Fibroblast of lung (primary cell): ENCODE data around the gene LDLRAD4. TPM values are rescaled to one million over a fixed set of nuclear protein-coding genes. Genes with fewer than 3 reads are reported as not detected.
A peak's percentile ranks its signal among the peaks of the same experiment; 100 is the strongest.

Experiments used
- DNase-seq, 2 donors: peaks; one replicate each; pipeline versions ENCODE4 v3.0.0 to v3.0.0-alpha.2; 2010; ENCODE audit warnings: low read depth in 2 of 2
- H2AFZ ChIP-seq: 2 replicates; pipeline ENCODE4 v1.5.1; 2012; ENCODE audit warnings: low read length, control low read depth, inconsistent platforms
- H3K27ac ChIP-seq: 2 replicates; pipeline ENCODE4 v1.5.1; 2011; ENCODE audit warnings: low read length, control low read depth; ENCODE audit not compliant: insufficient read depth
- H3K27me3 ChIP-seq: 2 replicates; pipeline ENCODE4 v1.5.1; 2011; ENCODE audit warnings: mild to moderate bottlenecking, low read length; ENCODE audit not compliant: control insufficient read depth, insufficient read depth
- H3K36me3 ChIP-seq: 2 replicates; pipeline ENCODE4 v1.5.1; 2011; ENCODE audit warnings: low read length; ENCODE audit not compliant: control insufficient read depth, insufficient read depth
- H3K4me1 ChIP-seq: 2 replicates; pipeline ENCODE4 v1.5.1; 2011; ENCODE audit warnings: low read length; ENCODE audit not compliant: control insufficient read depth, insufficient read depth; ENCODE audit errors: extremely low read depth
- H3K4me2 ChIP-seq: 2 replicates; pipeline ENCODE4 v1.5.1; 2011; ENCODE audit warnings: low read length, control low read depth; ENCODE audit not compliant: insufficient read depth; ENCODE audit errors: extremely low read depth
- H3K4me3 ChIP-seq, 4 experiments: fragments of 200-600 bp in 1 of 4; sonication (generic) in 1 of 4; replicated peaks in 1 of 4; 2 replicates each; pipeline ENCODE4 v1.5.1; 2011 to 2016; ENCODE audit warnings: low read length in 4 of 4, low read depth in 3 of 4, mild to moderate bottlenecking in 3 of 4, control low read depth in 2 of 4, inconsistent platforms in 1 of 4, mixed read lengths in 1 of 4; ENCODE audit not compliant: insufficient read depth in 1 of 4; ENCODE audit errors: control extremely low read depth in 1 of 4
- H3K79me2 ChIP-seq: 2 replicates; pipeline ENCODE4 v1.5.1; 2012; ENCODE audit warnings: mild to moderate bottlenecking, low read length, inconsistent platforms; ENCODE audit not compliant: control insufficient read depth, insufficient read depth
- H3K9ac ChIP-seq: 2 replicates; pipeline ENCODE4 v1.5.1; 2011; ENCODE audit warnings: mild to moderate bottlenecking, low read length, control low read depth; ENCODE audit not compliant: insufficient read depth
- H3K9me3 ChIP-seq: 2 replicates; pipeline ENCODE4 v1.5.1; 2012; ENCODE audit warnings: low read depth, low read length; ENCODE audit not compliant: control insufficient read depth, insufficient read depth
- H4K20me1 ChIP-seq: 2 replicates; pipeline ENCODE4 v1.5.1; 2011; ENCODE audit warnings: low read length; ENCODE audit not compliant: control insufficient read depth, insufficient read depth; ENCODE audit errors: extremely low read depth
- EZH2 ChIP-seq: IDR thresholded peaks from 2 replicates; pipeline ENCODE4 v1.5.1; 2012; ENCODE audit warnings: low read length, control low read depth, mild to moderate bottlenecking; ENCODE audit errors: missing control alignments
- polyA plus RNA-seq, 2 donors: library from polyadenylated mRNA; depleted of rRNA in 1 of 2; stranded (reverse) in 1 of 2; unstranded in 1 of 2; fragments of >200 nt; gene quantifications; 2 replicates each; pipeline ENCODE4 v1.2.1, GENCODE V29; 2011 to 2012; ENCODE audit warnings: missing spikeins in 1 of 2
- total RNA-seq: library from RNA; depleted of rRNA; stranded (reverse); fragments of >200 nt; gene quantifications from 2 replicates; pipeline ENCODE4 v1.2.1, GENCODE V29; 2014
- TF ChIP-seq, protein P1 (sequence below), 2 donors: IDR thresholded peaks in 1 of 2; conservative IDR thresholded peaks in 1 of 2; 1 replicate in 1 of 2; 2 replicates in 1 of 2; pipeline ENCODE4 v1.5.1; 2011 to 2012; ENCODE audit warnings: low read length in 2 of 2, control low read depth in 1 of 2, inconsistent platforms in 1 of 2, low read depth in 1 of 2, mild to moderate bottlenecking in 1 of 2

The LDLRAD4 gene
- total and polyA plus RNA-seq, 2 donors (not counting 1 experiment from before 2014, with no cell fraction given): not detected

DNA sequence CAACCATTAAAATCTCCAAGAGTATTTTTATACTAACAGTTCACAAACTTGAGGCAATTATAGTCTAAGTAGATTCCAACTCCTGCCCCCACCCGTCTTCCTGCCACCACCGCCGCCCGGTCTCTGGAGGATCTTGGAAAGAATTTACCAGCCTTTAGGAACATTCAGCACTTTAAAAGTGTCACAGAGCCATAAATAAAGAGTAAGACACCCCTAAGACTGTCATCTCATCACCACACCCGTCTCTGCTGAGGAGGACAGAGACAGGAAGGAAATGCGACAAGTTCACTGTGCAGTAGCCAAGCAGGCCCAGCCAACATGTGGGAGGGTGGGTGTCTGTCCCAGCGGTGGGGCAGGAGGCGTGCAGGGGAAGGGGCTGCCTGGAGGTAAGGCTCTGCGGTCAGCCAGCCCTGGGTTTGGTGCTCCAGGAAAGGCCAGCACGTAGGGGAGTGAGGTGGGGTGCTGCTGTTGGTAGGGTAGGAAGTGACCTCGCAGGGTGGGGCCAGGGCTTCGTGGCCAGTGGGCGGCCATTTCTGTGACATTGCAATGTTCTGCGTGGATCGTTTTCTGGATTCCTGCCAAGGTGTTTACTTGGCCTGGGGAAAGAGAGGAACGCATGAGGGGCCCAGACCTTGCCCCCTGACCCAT, 396.2 kb downstream of the LDLRAD4 start:
- peaks cover 2% of the 10 kb centered on the region for H3K4me1 ChIP-seq
- no peak overlapping the region for H3K4me3 ChIP-seq
- H3K9me3 ChIP-seq: no peaks in the 10 kb centered on the region
- H3K27ac ChIP-seq: no peak overlapping the region
- H3K9ac ChIP-seq: no peak overlapping the region
- H3K79me2 ChIP-seq: no peaks in the 10 kb centered on the region
- H2AFZ ChIP-seq: no peak overlapping the region
- H3K27me3 ChIP-seq: peaks cover 9% of the 10 kb centered on the region
- no peaks in the 10 kb centered on the region for H3K36me3 ChIP-seq
- no peak overlapping the region for H3K4me2 ChIP-seq
- H4K20me1 ChIP-seq: no peaks in the 10 kb centered on the region
- DNase-seq: no peak
- TF ChIP-seq, protein P1, sequence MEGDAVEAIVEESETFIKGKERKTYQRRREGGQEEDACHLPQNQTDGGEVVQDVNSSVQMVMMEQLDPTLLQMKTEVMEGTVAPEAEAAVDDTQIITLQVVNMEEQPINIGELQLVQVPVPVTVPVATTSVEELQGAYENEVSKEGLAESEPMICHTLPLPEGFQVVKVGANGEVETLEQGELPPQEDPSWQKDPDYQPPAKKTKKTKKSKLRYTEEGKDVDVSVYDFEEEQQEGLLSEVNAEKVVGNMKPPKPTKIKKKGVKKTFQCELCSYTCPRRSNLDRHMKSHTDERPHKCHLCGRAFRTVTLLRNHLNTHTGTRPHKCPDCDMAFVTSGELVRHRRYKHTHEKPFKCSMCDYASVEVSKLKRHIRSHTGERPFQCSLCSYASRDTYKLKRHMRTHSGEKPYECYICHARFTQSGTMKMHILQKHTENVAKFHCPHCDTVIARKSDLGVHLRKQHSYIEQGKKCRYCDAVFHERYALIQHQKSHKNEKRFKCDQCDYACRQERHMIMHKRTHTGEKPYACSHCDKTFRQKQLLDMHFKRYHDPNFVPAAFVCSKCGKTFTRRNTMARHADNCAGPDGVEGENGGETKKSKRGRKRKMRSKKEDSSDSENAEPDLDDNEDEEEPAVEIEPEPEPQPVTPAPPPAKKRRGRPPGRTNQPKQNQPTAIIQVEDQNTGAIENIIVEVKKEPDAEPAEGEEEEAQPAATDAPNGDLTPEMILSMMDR (conservative IDR thresholded peaks at IDR 0.05 in 1 of 2, IDR thresholded peaks at IDR 0.05 in 1 of 2; ENCODE audit: low read depth in 1 of 2, low read length in 2 of 2): no peak
- no peak for TF ChIP-seq EZH2

DNA sequence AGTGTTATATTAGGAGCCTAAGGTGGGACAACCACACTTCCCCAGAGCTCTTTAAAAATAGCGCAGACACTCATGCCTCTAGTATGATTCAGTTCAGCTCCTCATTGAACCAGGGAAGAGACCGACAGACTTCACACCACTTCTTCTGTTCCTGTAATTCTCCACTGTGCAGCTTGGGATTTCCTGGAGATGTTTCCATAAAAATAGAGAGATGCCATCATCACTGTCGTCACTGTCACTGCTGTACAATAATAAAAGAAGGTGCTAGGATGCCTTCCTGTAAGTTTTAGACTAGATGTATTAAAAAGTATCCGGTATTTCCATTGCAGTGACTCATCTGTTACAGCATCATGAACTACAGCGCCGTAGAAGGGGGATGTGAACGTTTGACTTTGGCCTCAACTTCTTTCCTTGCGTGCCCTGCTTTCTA, 396.9 kb downstream of the LDLRAD4 start:
- no peaks in the 10 kb centered on the region for H3K36me3 ChIP-seq
- no peaks in the 10 kb centered on the region for H3K9me3 ChIP-seq
- H3K4me3 ChIP-seq: no peak overlapping the region
- no peak overlapping the region for H3K4me2 ChIP-seq
- DNase-seq: peak in 1 of 2 donors; percentile 18
- no peak overlapping the region for H2AFZ ChIP-seq
- H3K79me2 ChIP-seq: no peaks in the 10 kb centered on the region
- no peaks in the 10 kb centered on the region for H4K20me1 ChIP-seq
- no peak for TF ChIP-seq EZH2
- TF ChIP-seq, protein P1 (conservative IDR thresholded peaks at IDR 0.05 in 1 of 2, IDR thresholded peaks at IDR 0.05 in 1 of 2; ENCODE audit: low read depth in 1 of 2, low read length in 2 of 2): no peak
- H3K27ac ChIP-seq: no peak overlapping the region
- peaks cover 9% of the 10 kb centered on the region for H3K27me3 ChIP-seq
- no peak overlapping the region for H3K9ac ChIP-seq
- peaks cover 2% of the 10 kb centered on the region for H3K4me1 ChIP-seq

DNA sequence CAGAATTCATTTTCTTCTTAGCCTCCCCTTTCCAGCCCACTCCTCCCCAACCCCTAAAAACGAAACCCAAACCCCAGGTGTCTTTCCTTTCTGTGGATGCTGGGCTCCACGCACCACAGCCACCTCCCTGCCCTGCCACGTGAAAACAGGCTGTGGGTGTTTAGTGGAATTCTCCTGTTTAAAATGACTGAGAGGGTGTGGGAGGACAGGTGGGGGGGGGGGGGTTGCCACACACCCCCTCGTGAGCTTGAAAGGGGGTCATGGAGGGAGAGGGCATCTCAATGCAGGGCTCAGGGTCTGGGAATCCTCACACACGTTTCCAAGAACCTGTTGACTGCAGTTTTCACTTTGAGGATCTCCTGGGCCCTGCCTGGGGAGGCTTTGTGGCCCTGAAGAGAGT, 397.5 kb downstream of the LDLRAD4 start:
- no peak overlapping the region for H3K4me2 ChIP-seq
- H3K27ac ChIP-seq: no peak overlapping the region
- no peak for DNase-seq
- H3K79me2 ChIP-seq: no peaks in the 10 kb centered on the region
- peaks cover 2% of the 10 kb centered on the region for H3K4me1 ChIP-seq
- H4K20me1 ChIP-seq: no peaks in the 10 kb centered on the region
- H3K4me3 ChIP-seq: no peak overlapping the region
- no peaks in the 10 kb centered on the region for H3K9me3 ChIP-seq
- TF ChIP-seq, protein P1 (conservative IDR thresholded peaks at IDR 0.05 in 1 of 2, IDR thresholded peaks at IDR 0.05 in 1 of 2; ENCODE audit: low read depth in 1 of 2, low read length in 2 of 2): no peak
- no peak for TF ChIP-seq EZH2
- no peaks in the 10 kb centered on the region for H3K36me3 ChIP-seq
- no peak overlapping the region for H2AFZ ChIP-seq
- H3K9ac ChIP-seq: no peak overlapping the region
- peaks cover 9% of the 10 kb centered on the region for H3K27me3 ChIP-seq
